GM12878 (cell line): ENCODE results near the gene NTN3. TPM values are rescaled to one million over a fixed set of nuclear protein-coding genes. Genes with fewer than 3 reads are reported as not detected.

Experiments
- ATAC-seq: fragments of 200-7000 bp; cut with Tn5 transposase; 3 replicates; pipeline ENCODE4 v1.9.1; 2020; ENCODE audit warnings: mild to moderate bottlenecking, moderate library complexity
- BruUV-seq: library from RNA; stranded (reverse); fragments of 400-500 nt; replicated peaks from 2 replicates; lab custom pipeline; 2021; lab: Mats Ljungman, UMichigan
- CTCF ChIA-PET: fragments of 300-600 bp; sonication (Branson Sonifier 250); formaldehyde crosslinking; extraction: SDS; loops from one replicate; lab custom pipeline; 2021; ENCODE audit warnings: inconsistent platforms; lab: Yijun Ruan, JAX
- POLR2A ChIA-PET: fragments of 350-600 bp; formaldehyde crosslinking; extraction: SDS; loops from one replicate; lab custom pipeline; 2021; ENCODE audit warnings: inconsistent platforms; lab: Charles Lee
- RAD21 ChIA-PET: fragments of 300-600 bp; sonication (Branson Sonifier 250); formaldehyde crosslinking; loops from one replicate; lab custom pipeline; 2023; ENCODE audit warnings: antibody characterized with exemption; ENCODE audit not compliant: unreplicated experiment; lab: Charles Lee
- SMC1A ChIA-PET: fragments of 300-600 bp; sonication (Branson Sonifier 250); formaldehyde crosslinking; loops from one replicate; lab custom pipeline; 2023; ENCODE audit not compliant: unreplicated experiment, uncharacterized antibody; lab: Charles Lee
- DNase-seq: peaks from one replicate; pipeline ENCODE4 v3.0.0-alpha.2; 2011; ENCODE audit warnings: low read depth, low spot score
- FAIRE-seq: peaks from 3 replicates; lab custom pipeline; 2011; peaks lifted over from hg19 to GRCh38; lab: Jason Lieb, UNC
- H2AFZ ChIP-seq: 2 replicates; pipeline ENCODE4 v1.6.0; 2011; ENCODE audit warnings: low read depth, low read length, control low read depth; ENCODE audit not compliant: control insufficient read depth
- H3K27ac ChIP-seq: 2 replicates; pipeline ENCODE4 v1.5.1; 2011; ENCODE audit warnings: control low read depth; ENCODE audit not compliant: control insufficient read depth, insufficient read depth
- H3K27me3 ChIP-seq, 2 experiments: replicated peaks in 1 of 2; 2 replicates each; pipeline versions ENCODE4 v1.6.0 to v1.6.1; 2011; ENCODE audit warnings: low read length in 1 of 2; ENCODE audit not compliant: control insufficient read depth in 2 of 2, insufficient read depth in 2 of 2
- H3K36me3 ChIP-seq, 2 experiments: 2 replicates each; pipeline ENCODE4 v1.5.1; 2011; ENCODE audit warnings: low read length in 1 of 2; ENCODE audit not compliant: control insufficient read depth in 2 of 2, insufficient read depth in 2 of 2
- H3K4me1 ChIP-seq: 2 replicates; pipeline ENCODE4 v1.6.1; 2011; ENCODE audit warnings: mild to moderate bottlenecking, low read length, moderate library complexity, mixed read lengths; ENCODE audit not compliant: control insufficient read depth, insufficient read depth
- H3K4me2 ChIP-seq: 2 replicates; pipeline ENCODE4 v1.6.0; 2011; ENCODE audit warnings: control low read depth; ENCODE audit not compliant: control insufficient read depth, insufficient read depth
- H3K4me3 ChIP-seq: fragments of 200-600 bp; sonication (generic); 2 replicates; pipeline ENCODE4 v1.5.1; 2016
- H3K79me2 ChIP-seq: 2 replicates; pipeline ENCODE4 v1.6.0; 2011; ENCODE audit warnings: low read length; ENCODE audit not compliant: control insufficient read depth, insufficient read depth
- H3K9ac ChIP-seq: 2 replicates; pipeline ENCODE4 v1.8.0; 2011; ENCODE audit warnings: low read length, control low read depth, mixed read lengths; ENCODE audit not compliant: control insufficient read depth, insufficient read depth
- H3K9me3 ChIP-seq: replicated peaks from 3 replicates; pipeline ENCODE4 v1.5.1; 2011; ENCODE audit warnings: mild to moderate bottlenecking, low read length; ENCODE audit not compliant: control insufficient read depth, insufficient read depth
- H4K20me1 ChIP-seq: 2 replicates; pipeline ENCODE4 v1.6.0; 2011; ENCODE audit not compliant: control insufficient read depth, insufficient read depth
- BHLHE40 ChIP-seq, 2 experiments: fragments of 450-650 bp in 1 of 2; IDR thresholded peaks; 2 replicates each; pipeline ENCODE4 v1.6.1; 2011 to 2017; ENCODE audit warnings: low read depth in 2 of 2, borderline replicate concordance in 1 of 2, improper control_type of control experiment in 1 of 2, low read length in 1 of 2, mild to moderate bottlenecking in 1 of 2
- BMI1 ChIP-seq: fragments of 450-650 bp; IDR thresholded peaks from 2 replicates; pipeline ENCODE4 v1.6.1; 2016; ENCODE audit warnings: mild to moderate bottlenecking, moderate library complexity, borderline replicate concordance
- KDM1A ChIP-seq: fragments of 200-600 bp; sonication (generic); IDR thresholded peaks from 2 replicates; pipeline ENCODE4 v1.6.1; 2016; ENCODE audit warnings: borderline replicate concordance
- LARP7 ChIP-seq: fragments of 450-650 bp; IDR thresholded peaks from 2 replicates; pipeline ENCODE4 v1.6.1; 2017; ENCODE audit warnings: mild to moderate bottlenecking
- NR2C1 ChIP-seq: fragments of 450-650 bp; IDR thresholded peaks from 2 replicates; pipeline ENCODE4 v1.6.1; 2017; ENCODE audit warnings: antibody characterized with exemption, mild to moderate bottlenecking, moderate library complexity
- RAD51 ChIP-seq: fragments of 450-650 bp; IDR thresholded peaks from 2 replicates; pipeline ENCODE4 v1.6.1; 2016; ENCODE audit warnings: moderate library complexity, mild to moderate bottlenecking, inconsistent platforms
- RELA ChIP-seq: fragments of 450-650 bp; IDR thresholded peaks from 2 replicates; pipeline ENCODE4 v1.8.0; 2014; ENCODE audit warnings: borderline replicate concordance; ENCODE audit not compliant: partially characterized antibody
- TAF1 ChIP-seq: IDR thresholded peaks from 2 replicates; pipeline ENCODE4 v1.6.1; 2011; ENCODE audit warnings: mild to moderate bottlenecking, low read depth, low read length, borderline replicate concordance
- WGBS: methylation state at CpG from one replicate; pipeline ENCODE4 v1.1.6; 2016; ENCODE audit warnings: low lambda C conversion rate; ENCODE audit not compliant: insufficient replicate concordance, insufficient coverage; ENCODE audit errors: missing lambda C conversion rate; 5-methylcytosine and 5-hydroxymethylcytosine counted together
- in situ Hi-C: fragments of 300-500 bp; cut with MboI; formaldehyde crosslinking; loops from 9 replicates; pipeline ENCODE4 v1.14.3; 2018; ENCODE audit warnings: mixed read lengths
- intact Hi-C: fragments of 100-400 bp; cut with micrococcal nuclease; formaldehyde crosslinking; loops from one replicate; pipeline ENCODE4 v1.14.2; 2022; ENCODE audit not compliant: unreplicated experiment
- polyA plus RNA-seq, 11 experiments: library from polyadenylated mRNA; depleted of rRNA in 4 of 11; unstranded in 6 of 11; stranded (reverse) in 5 of 11; fragments of >200 nt; fragmentation: Nextera tagmentation in 4 of 11; fragmentation: Illumina TruSeq in 1 of 11; extraction: Ambion mirVana in 4 of 11; extraction: Trizol in 1 of 11; gene quantifications; 1 replicate in 1 of 11; 2 replicates in 10 of 11; pipeline versions ENCODE4 v1.2.1 to v1.2.3, GENCODE V29; 2011 to 2016; ENCODE audit warnings: inconsistent platforms in 2 of 11, missing spikeins in 2 of 11, low read depth in 1 of 11
- total RNA-seq, 4 experiments: library from RNA; depleted of rRNA in 3 of 4; stranded (reverse); fragments of >200 nt in 3 of 4; fragmentation: Illumina TruSeq in 1 of 4; extraction: Trizol in 1 of 4; gene quantifications; 2 replicates each; pipeline versions ENCODE4 v1.2.1 to v1.2.3, GENCODE V29; 2013 to 2021

Gene NTN3
- total and polyA plus RNA-seq, 10 of the 15 experiments (the other 5 are each of a cell fraction or from before 2014, with no cell fraction given) = 0.04 TPM; not detected in 9

DNA sequence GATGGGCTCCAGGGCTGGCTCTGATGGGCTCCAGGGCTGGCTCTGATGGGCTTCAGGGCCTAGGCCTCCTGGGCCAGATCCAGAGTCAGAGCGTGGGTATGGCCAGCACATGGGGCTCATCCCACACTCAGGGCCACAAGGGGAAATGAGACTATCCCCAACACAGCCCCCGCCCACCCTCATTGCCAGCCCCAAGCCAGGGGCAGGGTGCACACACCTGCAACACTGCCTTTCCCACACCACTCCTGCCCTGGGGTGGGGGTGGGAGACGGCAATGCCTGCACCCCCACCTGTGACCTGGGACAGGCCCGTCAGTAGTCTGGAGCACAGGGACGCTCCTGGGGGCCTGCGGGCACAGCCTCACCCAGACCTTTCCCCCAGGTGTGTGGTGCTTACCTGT, 28.4 kb downstream of the NTN3 start:
- in situ Hi-C loops (loop anchor here (5.0 to 10.0 kb wide), 2 partner anchors 162 to 485 kb away; partner anchors contain the start of gene NPW), intact Hi-C loops (no loop called here)
- H3K4me3 ChIP-seq = no peak overlapping the region
- DNase-seq = no peak
- H4K20me1 ChIP-seq = no peaks in the 10 kb centered on the region
- no peaks in the 10 kb centered on the region for H3K9me3 ChIP-seq
- no peak overlapping the region for H2AFZ ChIP-seq
- H3K4me2 ChIP-seq = no peak overlapping the region
- ChIA-PET POLR2A (no interaction called here), CTCF (interaction anchor here (2.8 kb wide), 1 partner anchor 69 kb away, joined by 36 read pairs; the partner anchor contains the start of gene CCNF), RAD21 (no interaction called here), SMC1A (interaction anchor here (2.5 kb wide), 1 partner anchor 69 kb away, joined by 17 read pairs; the partner anchor contains the start of gene CCNF)
- FAIRE-seq = no peak
- H3K9ac ChIP-seq = no peak overlapping the region
- ATAC-seq = no peak
- no peaks in the 10 kb centered on the region for H3K27me3 ChIP-seq
- 77% methylated on average over 6 of the region's 6 CpGs for WGBS
- no peak overlapping the region for H3K27ac ChIP-seq
- TF ChIP-seq BHLHE40 (IDR thresholded peaks at IDR 0.05; ENCODE audit: borderline replicate concordance in 1 of 2, low read depth in 2 of 2, low read length in 1 of 2) = no peak
- TF ChIP-seq LARP7 = no peak
- TF ChIP-seq RELA = no peak
- TF ChIP-seq NR2C1 = no peak
- no peak for TF ChIP-seq RAD51
- TF ChIP-seq KDM1A = no peak
- TF ChIP-seq TAF1 = no peak
- no peak for TF ChIP-seq BMI1
- H3K36me3 ChIP-seq = peaks cover 0 to 11% of the 10 kb centered on the region in 2 experiments; a peak in 2 of 4 replicates
- BruUV-seq = no TSS peak
- no peaks in the 10 kb centered on the region for H3K4me1 ChIP-seq
- no peaks in the 10 kb centered on the region for H3K79me2 ChIP-seq
